ENCODE measurements around the gene BYSL. TPM values are rescaled to one million over a fixed set of nuclear protein-coding genes. Genes with fewer than 3 reads are reported as not detected.

Gene BYSL
- total RNA-seq, 1 donor from 2014 or later, result 16.9 TPM

- no peaks in the 10 kb centered on the region for H3K27me3 ChIP-seq (ENCODE audit: control insufficient read depth, insufficient read depth, low read length)
- peaks cover 2% of the 10 kb centered on the region for H3K36me3 ChIP-seq (ENCODE audit: control insufficient read depth, insufficient read depth, low read length)
- TF ChIP-seq, protein P1, sequence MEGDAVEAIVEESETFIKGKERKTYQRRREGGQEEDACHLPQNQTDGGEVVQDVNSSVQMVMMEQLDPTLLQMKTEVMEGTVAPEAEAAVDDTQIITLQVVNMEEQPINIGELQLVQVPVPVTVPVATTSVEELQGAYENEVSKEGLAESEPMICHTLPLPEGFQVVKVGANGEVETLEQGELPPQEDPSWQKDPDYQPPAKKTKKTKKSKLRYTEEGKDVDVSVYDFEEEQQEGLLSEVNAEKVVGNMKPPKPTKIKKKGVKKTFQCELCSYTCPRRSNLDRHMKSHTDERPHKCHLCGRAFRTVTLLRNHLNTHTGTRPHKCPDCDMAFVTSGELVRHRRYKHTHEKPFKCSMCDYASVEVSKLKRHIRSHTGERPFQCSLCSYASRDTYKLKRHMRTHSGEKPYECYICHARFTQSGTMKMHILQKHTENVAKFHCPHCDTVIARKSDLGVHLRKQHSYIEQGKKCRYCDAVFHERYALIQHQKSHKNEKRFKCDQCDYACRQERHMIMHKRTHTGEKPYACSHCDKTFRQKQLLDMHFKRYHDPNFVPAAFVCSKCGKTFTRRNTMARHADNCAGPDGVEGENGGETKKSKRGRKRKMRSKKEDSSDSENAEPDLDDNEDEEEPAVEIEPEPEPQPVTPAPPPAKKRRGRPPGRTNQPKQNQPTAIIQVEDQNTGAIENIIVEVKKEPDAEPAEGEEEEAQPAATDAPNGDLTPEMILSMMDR (IDR thresholded peaks at IDR 0.05; ENCODE audit: insufficient read depth, low read length, poor library complexity, severe bottlenecking), result no peak
- no peak for DNase-seq (ENCODE audit: low read depth)
- H3K4me3 ChIP-seq (ENCODE audit: low read depth, low read length), result no peak overlapping the region
Measured at GRCh38 chr6:41937861-41938574, 16.7 kb downstream of the BYSL start.

DNA sequence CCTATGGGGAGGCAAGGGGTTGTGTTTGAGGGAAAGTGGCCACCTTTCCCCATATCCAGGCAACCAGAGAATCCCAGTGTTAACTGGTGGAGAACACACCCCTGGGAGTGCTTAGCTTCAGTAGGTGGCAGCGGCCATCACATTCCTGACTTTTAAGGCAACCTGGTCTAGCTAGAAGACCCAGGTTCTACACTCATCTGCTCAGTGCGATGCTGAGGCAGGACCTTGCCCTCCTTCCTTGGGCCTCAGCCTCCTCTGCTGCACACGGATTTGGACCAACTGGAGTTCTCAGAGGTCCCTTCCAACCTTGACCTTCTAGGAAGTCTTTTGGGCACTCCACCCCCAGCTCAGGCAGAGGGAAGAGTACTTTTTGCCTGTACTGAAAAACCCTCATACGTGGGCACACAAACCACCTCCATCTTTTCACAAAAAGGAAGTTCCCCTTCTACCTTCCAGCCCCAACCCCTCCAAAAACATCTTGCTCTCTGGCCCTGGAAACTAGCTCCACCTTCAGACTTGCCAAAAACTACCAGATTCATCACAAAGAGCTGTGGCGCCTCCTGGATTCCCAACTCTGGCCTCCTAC, 17.4 kb downstream of the BYSL start:
- Histone ChIP-seq H3K36me3 (ENCODE audit: control insufficient read depth, insufficient read depth, low read length) (peaks cover 2% of the 10 kb centered on the region), H3K27me3 (ENCODE audit: control insufficient read depth, insufficient read depth, low read length) (no peaks in the 10 kb centered on the region), H3K4me3 (ENCODE audit: low read depth, low read length) (no peak overlapping the region)
- DNase-seq (ENCODE audit: low read depth), result no peak
- TF ChIP-seq, protein P1 (IDR thresholded peaks at IDR 0.05; ENCODE audit: insufficient read depth, low read length, poor library complexity, severe bottlenecking), result no peak

- H3K27me3 ChIP-seq (ENCODE audit: control insufficient read depth, insufficient read depth, low read length), result no peaks in the 10 kb centered on the region
Measured at GRCh38 chr6:41939176-41939847, 18.0 kb downstream of the BYSL start.

DNA sequence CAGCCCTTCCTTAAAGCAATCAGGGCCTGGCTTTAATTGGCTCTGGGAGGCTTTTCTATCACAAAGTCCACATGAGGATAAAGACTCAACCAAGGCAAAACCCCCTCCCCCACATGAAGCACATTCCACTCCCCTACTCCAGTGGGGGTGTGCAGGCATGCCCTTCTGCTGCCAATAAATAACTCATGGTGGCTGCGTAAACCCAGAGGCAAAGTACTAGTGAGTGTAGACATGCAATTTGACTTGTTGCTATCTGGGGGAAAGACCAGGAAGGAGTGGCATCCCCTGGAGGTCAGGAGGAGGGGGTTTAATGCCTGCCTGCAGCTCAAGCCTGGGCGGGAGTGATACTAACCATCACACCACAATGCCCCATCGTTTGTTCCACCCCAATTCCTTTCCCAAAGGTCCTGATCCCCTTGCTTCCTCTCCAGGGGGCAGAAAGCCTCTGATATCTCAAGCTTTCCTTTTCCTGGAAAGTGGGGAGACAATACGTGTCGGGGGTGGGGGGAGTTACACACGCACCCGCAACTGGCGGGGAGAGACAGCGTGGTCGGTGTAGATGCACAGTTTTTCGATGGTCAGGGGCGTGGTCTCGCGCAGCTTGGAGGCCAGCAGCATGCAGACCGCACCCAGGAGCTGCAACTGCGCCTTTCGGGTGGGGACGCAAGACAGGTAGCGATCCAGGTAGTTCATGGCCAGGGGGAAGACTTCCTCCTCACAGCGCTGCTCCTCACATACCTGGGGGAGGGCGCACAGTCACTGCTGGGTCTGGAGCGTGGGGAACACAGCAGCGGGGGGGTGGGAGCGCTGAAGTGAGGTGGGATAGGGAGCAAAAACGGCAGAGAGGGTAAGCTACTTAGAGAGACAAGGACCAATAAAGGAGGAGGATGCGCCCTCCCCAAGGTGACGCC, 18.8 kb downstream of the BYSL start:
- DNase-seq (ENCODE audit: low read depth), result no peak
- no peaks in the 10 kb centered on the region for H3K27me3 ChIP-seq (ENCODE audit: control insufficient read depth, insufficient read depth, low read length)
- TF ChIP-seq, protein P1 (IDR thresholded peaks at IDR 0.05; ENCODE audit: insufficient read depth, low read length, poor library complexity, severe bottlenecking), result no peak

More at GRCh38 chr6:41939176-41939847, 18.0 kb downstream of the BYSL start:
- no peak overlapping the region for H3K4me3 ChIP-seq (ENCODE audit: low read depth, low read length)
- DNase-seq (ENCODE audit: low read depth), result no peak
- peaks cover 2% of the 10 kb centered on the region for H3K36me3 ChIP-seq (ENCODE audit: control insufficient read depth, insufficient read depth, low read length)
- TF ChIP-seq, protein P1 (IDR thresholded peaks at IDR 0.05; ENCODE audit: insufficient read depth, low read length, poor library complexity, severe bottlenecking), result no peak

DNA sequence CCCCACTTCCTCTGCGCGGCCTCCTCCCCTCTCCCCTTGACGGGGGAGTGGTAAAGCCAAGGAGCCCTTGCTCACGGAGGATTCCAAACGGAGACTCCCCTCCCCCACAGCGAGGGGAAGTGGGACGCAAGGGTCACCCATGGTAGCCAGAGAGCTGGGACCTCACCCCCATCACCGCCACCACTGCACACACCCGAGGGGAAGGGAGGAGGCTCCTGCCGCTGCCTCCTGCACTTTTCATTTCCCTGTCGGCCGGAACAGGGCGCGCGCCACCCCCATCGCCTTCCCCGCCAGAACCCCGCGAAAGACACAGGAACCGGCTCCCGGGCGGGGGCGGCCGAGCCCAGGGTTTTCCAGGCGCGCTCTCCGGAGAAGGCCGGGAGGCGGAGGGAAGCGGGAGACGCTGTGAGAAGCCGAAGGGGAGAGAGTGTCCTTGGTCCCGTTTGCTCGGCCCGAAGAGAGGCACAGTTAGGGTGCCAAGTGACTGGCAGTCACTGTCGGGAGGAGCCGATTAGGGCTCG, 19.5 kb downstream of the BYSL start:
- Histone ChIP-seq H3K27me3 (ENCODE audit: control insufficient read depth, insufficient read depth, low read length) (no peaks in the 10 kb centered on the region), H3K36me3 (ENCODE audit: control insufficient read depth, insufficient read depth, low read length) (peaks cover 2% of the 10 kb centered on the region), H3K4me3 (ENCODE audit: low read depth, low read length) (peak overlapping the region; percentile 87)
- TF ChIP-seq, protein P1 (IDR thresholded peaks at IDR 0.05; ENCODE audit: insufficient read depth, low read length, poor library complexity, severe bottlenecking), result peak; percentile 14
- no peak for DNase-seq (ENCODE audit: low read depth)

More for the DNA sequence above, 18.8 kb downstream of the BYSL start:
- peak overlapping the region; percentile 87 for H3K4me3 ChIP-seq (ENCODE audit: low read depth, low read length)
- H3K36me3 ChIP-seq (ENCODE audit: control insufficient read depth, insufficient read depth, low read length), result peaks cover 2% of the 10 kb centered on the region
